ENCODE measurements around the gene SYT17.
"Not testable (repeated sequence)": the region's sequence is repeated elsewhere in the genome, so short reads cannot be mapped to it uniquely, and the experiment has no call there.

SYT17 gene

GRCh38 chr16:19183187-19183586 is 15.1 kb downstream of the SYT17 start:
- peaks cover 0 to 24% (median 0%) of the 10 kb centered on the region in 11 experiments; a peak in 8 of 22 replicates for H3K9me3 ChIP-seq (replicated peaks in 1 of 11)
- H4K20me1 ChIP-seq: no peaks in the 10 kb centered on the region
- TF ChIP-seq Cebpa-rat (IDR thresholded peaks at IDR 0.05): no peak
- peak overlapping the region in 1 of 11 experiments; percentile 39; a peak in 3 of 22 replicates for H3K4me2 ChIP-seq
- no peak overlapping the region for H3K4me3 ChIP-seq
- no peaks in the 10 kb centered on the region for H3K27me3 ChIP-seq
- H3K9ac ChIP-seq: no peak overlapping the region
- no peaks in the 10 kb centered on the region for H3K36me3 ChIP-seq
- peak overlapping the region in 3 of 11 experiments; percentile 6 to 63 (median 35); a peak in 4 of 22 replicates for H3K27ac ChIP-seq
- H3K4me1 ChIP-seq: peaks cover 0 to 48% (median 17%) of the 10 kb centered on the region in 10 experiments; a peak in 13 of 20 replicates

- TF ChIP-seq Cebpa-rat (IDR thresholded peaks at IDR 0.05): no peak
- no peak overlapping the region for H3K4me3 ChIP-seq
These were observed 16.9 kb downstream of the SYT17 start for GRCh38 chr16:19184823-19185509.

GRCh38 chr16:19185510-19185851 is 17.4 kb downstream of the SYT17 start:
- Histone ChIP-seq H3K27me3 (no peaks in the 10 kb centered on the region), H3K36me3 (no peaks in the 10 kb centered on the region), H4K20me1 (no peaks in the 10 kb centered on the region), H3K27ac (0 out of 22 replicates have a peak overlapping the region, but pooled peaks of 1 of the 11 experiments have one; percentile 20), H3K4me2 (peak overlapping the region in 1 of 11 experiments; percentile 68; a peak in 1 of 22 replicates), H3K9me3 (replicated peaks in 1 of 11) (peaks cover 0 to 24% (median 0%) of the 10 kb centered on the region in 11 experiments; a peak in 9 of 22 replicates), H3K4me3 (no peak overlapping the region), H3K4me1 (peaks cover 0 to 44% (median 23%) of the 10 kb centered on the region in 10 experiments; a peak in 16 of 20 replicates), H3K9ac (no peak overlapping the region)
- TF ChIP-seq Cebpa-rat (IDR thresholded peaks at IDR 0.05): no peak

More at GRCh38 chr16:19184823-19185509, 16.9 kb downstream of the SYT17 start:
- Histone ChIP-seq H3K9me3 (replicated peaks in 1 of 11) (peaks cover 0 to 24% (median 0%) of the 10 kb centered on the region in 11 experiments; a peak in 9 of 22 replicates), H3K4me1 (peaks cover 0 to 44% (median 18%) of the 10 kb centered on the region in 10 experiments; a peak in 15 of 20 replicates), H3K36me3 (no peaks in the 10 kb centered on the region), H3K4me2 (peak overlapping the region in 7 of 11 experiments; percentile 14 to 68 (median 39); a peak in 11 of 22 replicates), H4K20me1 (no peaks in the 10 kb centered on the region), H3K9ac (no peak overlapping the region), H3K27me3 (no peaks in the 10 kb centered on the region), H3K27ac (peak overlapping the region in 2 of 11 experiments; percentile 20 to 40; a peak in 3 of 22 replicates)

- H3K4me1 ChIP-seq: peaks cover 0 to 47% (median 33%) of the 10 kb centered on the region in 10 experiments; a peak in 16 of 20 replicates
- H3K27ac ChIP-seq: no peak overlapping the region
- H3K4me3 ChIP-seq: no peak overlapping the region
- no peak for TF ChIP-seq Cebpa-rat (IDR thresholded peaks at IDR 0.05)
- H3K36me3 ChIP-seq: no peaks in the 10 kb centered on the region
- H4K20me1 ChIP-seq: no peaks in the 10 kb centered on the region
- no peak overlapping the region for H3K9ac ChIP-seq
- H3K4me2 ChIP-seq: no peak overlapping the region
- H3K9me3 ChIP-seq (replicated peaks in 1 of 11): peaks cover 0 to 24% (median 0%) of the 10 kb centered on the region in 11 experiments; a peak in 9 of 22 replicates
- no peaks in the 10 kb centered on the region for H3K27me3 ChIP-seq
These were observed 18.4 kb downstream of the SYT17 start for GRCh38 chr16:19186408-19186807.

- H3K4me1 ChIP-seq: peaks cover 0 to 58% (median 33%) of the 10 kb centered on the region in 10 experiments; a peak in 16 of 20 replicates
- not testable (repeated sequence) for H3K36me3 ChIP-seq, H3K9ac ChIP-seq, H4K20me1 ChIP-seq, H3K27me3 ChIP-seq, H3K27ac ChIP-seq, H3K4me3 ChIP-seq, H3K4me2 ChIP-seq
- H3K9me3 ChIP-seq (replicated peaks in 1 of 11): peaks cover 0 to 24% (median 0%) of the 10 kb centered on the region in 11 experiments; a peak in 9 of 22 replicates
These were observed 19.9 kb downstream of the SYT17 start for GRCh38 chr16:19187961-19188360.

- no peak for TF ChIP-seq Cebpa-rat (IDR thresholded peaks at IDR 0.05)
- no peaks in the 10 kb centered on the region for H3K36me3 ChIP-seq
- no peaks in the 10 kb centered on the region for H4K20me1 ChIP-seq
These were observed 20.4 kb downstream of the SYT17 start for GRCh38 chr16:19188406-19188805.

GRCh38 chr16:19192865-19193264 is 24.8 kb downstream of the SYT17 start:
- Histone ChIP-seq H3K9me3 (replicated peaks in 1 of 11) (peaks cover 0 to 10% (median 0%) of the 10 kb centered on the region in 11 experiments; a peak in 5 of 22 replicates), H4K20me1 (no peaks in the 10 kb centered on the region), H3K27ac (no peak overlapping the region), H3K27me3 (no peaks in the 10 kb centered on the region), H3K4me3 (no peak overlapping the region), H3K4me2 (peak overlapping the region in 4 of 11 experiments; percentile 25 to 47 (median 31); a peak in 6 of 22 replicates), H3K4me1 (peaks cover 0 to 55% (median 22%) of the 10 kb centered on the region in 10 experiments; a peak in 16 of 20 replicates), H3K36me3 (no peaks in the 10 kb centered on the region), H3K9ac (no peak overlapping the region)
- TF ChIP-seq Cebpa-rat (IDR thresholded peaks at IDR 0.05): no peak

More at GRCh38 chr16:19188406-19188805, 20.4 kb downstream of the SYT17 start:
- H3K4me2 ChIP-seq: no peak overlapping the region
- H3K27me3 ChIP-seq: no peaks in the 10 kb centered on the region
- H3K4me3 ChIP-seq: no peak overlapping the region
- H3K9ac ChIP-seq: no peak overlapping the region
- H3K27ac ChIP-seq: no peak overlapping the region
- H3K9me3 ChIP-seq (replicated peaks in 1 of 11): peaks cover 0 to 22% (median 0%) of the 10 kb centered on the region in 11 experiments; a peak in 9 of 22 replicates
- H3K4me1 ChIP-seq: peaks cover 0 to 62% (median 33%) of the 10 kb centered on the region in 10 experiments; a peak in 16 of 20 replicates

GRCh38 chr16:19196871-19197270 is 28.8 kb downstream of the SYT17 start:
- no peak overlapping the region for H3K4me3 ChIP-seq
- H3K27ac ChIP-seq: no peak overlapping the region
- no peaks in the 10 kb centered on the region for H4K20me1 ChIP-seq
- H3K4me2 ChIP-seq: no peak overlapping the region
- 0 out of 22 replicates have a peak, but pooled peaks cover 0 to 4% (median 0%) of the 10 kb centered on the region in 11 experiments for H3K36me3 ChIP-seq
- no peaks in the 10 kb centered on the region for H3K27me3 ChIP-seq
- TF ChIP-seq Cebpa-rat (IDR thresholded peaks at IDR 0.05): no peak
- H3K9ac ChIP-seq: no peak overlapping the region
- peaks cover 0 to 25% (median 3%) of the 10 kb centered on the region in 10 experiments; a peak in 9 of 20 replicates for H3K4me1 ChIP-seq
- peaks cover 13 to 40% (median 24%) of the 10 kb centered on the region in 11 experiments for H3K9me3 ChIP-seq (replicated peaks in 1 of 11)

GRCh38 chr16:19203374-19203966 is 35.4 kb downstream of the SYT17 start:
- Histone ChIP-seq H3K27me3 (no peaks in the 10 kb centered on the region), H3K36me3 (0 out of 22 replicates have a peak, but pooled peaks cover 0 to 4% (median 0%) of the 10 kb centered on the region in 11 experiments), H3K4me3 (no peak overlapping the region), H3K4me1 (peaks cover 0 to 32% (median 0%) of the 10 kb centered on the region in 10 experiments; a peak in 6 of 20 replicates), H3K27ac (no peak overlapping the region), H3K9me3 (replicated peaks in 1 of 11) (peaks cover 27 to 66% (median 38%) of the 10 kb centered on the region in 11 experiments), H4K20me1 (no peaks in the 10 kb centered on the region), H3K9ac (no peak overlapping the region), H3K4me2 (no peak overlapping the region)
- TF ChIP-seq Cebpa-rat (IDR thresholded peaks at IDR 0.05): no peak
